Measurements from ENCODE around the gene PPL. TPM values are rescaled to one million over a fixed set of nuclear protein-coding genes. Genes with fewer than 3 reads are reported as not detected.
"Not testable (repeated sequence)": the region's sequence is repeated elsewhere in the genome, so short reads cannot be mapped to it uniquely, and the experiment has no call there.

PPL gene
- total RNA-seq, 4 donors from 2014 or later: 31.3 to 97.6 (median 59.5) TPM

DNA sequence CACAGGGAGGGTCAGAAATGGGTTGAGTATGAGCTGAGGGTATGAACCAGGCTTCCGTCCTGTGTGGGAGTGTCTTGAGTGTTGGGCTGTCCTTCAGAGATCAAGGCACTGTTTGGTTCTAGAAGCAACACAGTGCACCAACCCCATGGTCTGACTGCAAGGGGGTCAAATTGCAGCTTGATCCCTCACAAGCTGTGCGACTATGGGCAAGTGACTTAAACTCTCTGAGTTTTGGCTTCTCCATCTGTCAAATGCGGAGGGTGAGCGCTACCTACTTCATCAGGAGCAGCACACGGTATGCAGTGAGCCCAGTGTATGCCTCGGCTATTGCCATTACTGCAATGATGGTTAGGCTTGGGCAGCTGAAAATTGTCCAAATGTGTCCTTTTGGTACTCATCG lies 42.2 kb upstream of the PPL start:
- no peak for ATAC-seq (ENCODE audit: low FRiP score)
- no peak for DNase-seq (ENCODE audit: low spot score)
- TF ChIP-seq, protein P1, sequence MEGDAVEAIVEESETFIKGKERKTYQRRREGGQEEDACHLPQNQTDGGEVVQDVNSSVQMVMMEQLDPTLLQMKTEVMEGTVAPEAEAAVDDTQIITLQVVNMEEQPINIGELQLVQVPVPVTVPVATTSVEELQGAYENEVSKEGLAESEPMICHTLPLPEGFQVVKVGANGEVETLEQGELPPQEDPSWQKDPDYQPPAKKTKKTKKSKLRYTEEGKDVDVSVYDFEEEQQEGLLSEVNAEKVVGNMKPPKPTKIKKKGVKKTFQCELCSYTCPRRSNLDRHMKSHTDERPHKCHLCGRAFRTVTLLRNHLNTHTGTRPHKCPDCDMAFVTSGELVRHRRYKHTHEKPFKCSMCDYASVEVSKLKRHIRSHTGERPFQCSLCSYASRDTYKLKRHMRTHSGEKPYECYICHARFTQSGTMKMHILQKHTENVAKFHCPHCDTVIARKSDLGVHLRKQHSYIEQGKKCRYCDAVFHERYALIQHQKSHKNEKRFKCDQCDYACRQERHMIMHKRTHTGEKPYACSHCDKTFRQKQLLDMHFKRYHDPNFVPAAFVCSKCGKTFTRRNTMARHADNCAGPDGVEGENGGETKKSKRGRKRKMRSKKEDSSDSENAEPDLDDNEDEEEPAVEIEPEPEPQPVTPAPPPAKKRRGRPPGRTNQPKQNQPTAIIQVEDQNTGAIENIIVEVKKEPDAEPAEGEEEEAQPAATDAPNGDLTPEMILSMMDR (IDR thresholded peaks at IDR 0.05): no peak

DNA sequence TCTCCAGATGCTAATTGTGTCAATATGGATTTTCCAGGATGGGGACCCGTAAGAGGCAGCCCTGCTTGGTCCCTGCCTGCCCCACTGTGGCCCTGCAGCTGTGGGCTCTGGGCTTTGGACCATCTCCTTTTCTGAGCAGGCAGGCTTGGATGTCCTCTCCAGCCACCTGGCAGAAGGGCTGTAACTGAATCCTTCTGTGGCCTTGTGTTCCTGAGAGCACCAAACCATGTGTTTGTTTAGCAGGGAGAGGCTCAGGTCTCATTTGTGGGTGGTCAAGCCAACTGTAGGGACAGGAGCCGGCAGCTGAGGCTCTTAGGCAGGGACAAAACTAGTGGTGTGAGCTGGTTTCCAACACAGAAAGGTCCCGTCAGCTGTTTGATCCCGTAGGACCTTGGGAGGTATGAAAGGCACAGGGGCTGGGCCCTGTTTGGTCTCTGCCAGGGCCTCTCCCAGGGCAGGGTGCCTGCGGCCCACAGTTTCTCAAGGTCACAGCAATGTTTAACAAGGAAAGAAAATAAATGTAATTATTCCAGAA lies 39.7 kb upstream of the PPL start:
- no peak for DNase-seq (ENCODE audit: low spot score)
- TF ChIP-seq, protein P1 (IDR thresholded peaks at IDR 0.05): no peak
- ATAC-seq (ENCODE audit: low FRiP score): no peak

DNA sequence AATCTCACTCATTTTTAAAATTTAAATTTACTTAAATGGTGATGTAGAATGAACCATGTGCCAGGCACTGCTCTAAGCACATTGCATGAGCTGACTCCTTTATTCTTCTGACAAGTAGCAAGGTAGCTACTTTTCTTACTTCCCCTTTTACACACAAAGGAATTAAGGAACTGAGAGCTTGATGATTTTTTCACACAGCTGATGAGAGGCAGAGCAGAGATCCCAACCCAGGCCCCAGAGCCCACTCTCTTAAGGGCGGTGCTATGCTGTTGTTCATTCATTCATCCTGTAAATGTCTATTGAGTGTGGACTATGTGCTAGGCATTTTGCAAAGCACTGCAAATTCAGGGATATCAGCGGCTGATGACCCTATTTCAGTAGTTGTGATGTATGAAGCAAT lies 39.1 kb upstream of the PPL start:
- TF ChIP-seq, protein P1 (IDR thresholded peaks at IDR 0.05): no peak
- ATAC-seq (ENCODE audit: low FRiP score) (no peak), DNase-seq (ENCODE audit: low spot score) (no peak)

DNA sequence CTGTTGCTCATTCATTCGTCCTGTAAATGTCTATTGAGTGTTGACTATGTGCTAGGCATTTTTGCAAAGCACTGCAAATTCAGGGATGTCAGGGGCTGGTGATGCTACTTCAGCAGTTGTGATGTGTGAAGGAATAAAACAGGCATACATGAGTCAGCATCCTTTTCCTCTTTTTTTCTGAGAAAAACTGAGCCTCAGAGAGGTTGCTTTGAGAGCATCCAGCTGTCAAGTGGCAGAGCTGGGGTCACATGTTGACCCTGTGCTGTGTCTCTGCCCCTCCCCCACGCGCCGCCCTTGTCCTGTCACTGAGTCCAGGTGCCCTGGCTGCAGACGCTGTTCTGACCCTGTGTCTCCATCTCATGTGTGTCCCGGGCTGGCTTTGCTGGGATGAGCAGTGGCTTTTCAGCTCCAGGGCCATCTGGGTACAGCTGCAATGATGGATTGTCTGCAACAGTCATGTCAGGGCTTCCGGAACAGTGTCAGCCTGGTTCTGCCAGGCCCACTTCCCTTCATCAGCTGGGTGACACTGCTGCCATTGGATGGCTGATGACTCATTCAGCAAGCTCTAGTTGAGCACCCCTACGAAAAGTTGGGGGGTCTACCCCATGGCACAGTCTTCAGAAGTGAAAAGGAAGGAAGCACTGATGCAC lies 36.1 kb upstream of the PPL start:
- ATAC-seq (ENCODE audit: low FRiP score) (no peak), DNase-seq (ENCODE audit: low spot score) (no peak)
- TF ChIP-seq, protein P1 (IDR thresholded peaks at IDR 0.05): no peak

DNA sequence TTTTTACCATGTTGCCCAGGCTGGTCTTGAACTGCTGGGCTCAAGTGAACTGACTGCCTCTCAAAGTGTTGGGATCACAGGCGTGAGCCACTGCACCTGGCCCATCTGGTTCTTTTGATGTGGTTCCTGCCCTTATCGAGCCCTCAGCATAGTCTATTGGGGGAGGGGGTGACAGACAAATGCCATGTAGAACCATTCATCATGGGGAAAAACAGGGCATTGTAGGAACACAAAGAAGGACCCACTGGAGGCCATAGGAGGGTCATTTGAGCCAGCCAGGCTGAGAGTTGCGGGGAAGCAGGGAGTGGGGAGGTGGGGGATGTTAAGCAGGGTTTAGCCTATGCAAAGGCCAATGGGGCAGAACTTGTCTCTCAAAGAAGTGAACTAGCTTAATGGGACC lies 33.1 kb upstream of the PPL start:
- DNase-seq (ENCODE audit: low spot score): no peak
- TF ChIP-seq, protein P1 (IDR thresholded peaks at IDR 0.05): no peak
- ATAC-seq (ENCODE audit: low FRiP score): no peak

DNA sequence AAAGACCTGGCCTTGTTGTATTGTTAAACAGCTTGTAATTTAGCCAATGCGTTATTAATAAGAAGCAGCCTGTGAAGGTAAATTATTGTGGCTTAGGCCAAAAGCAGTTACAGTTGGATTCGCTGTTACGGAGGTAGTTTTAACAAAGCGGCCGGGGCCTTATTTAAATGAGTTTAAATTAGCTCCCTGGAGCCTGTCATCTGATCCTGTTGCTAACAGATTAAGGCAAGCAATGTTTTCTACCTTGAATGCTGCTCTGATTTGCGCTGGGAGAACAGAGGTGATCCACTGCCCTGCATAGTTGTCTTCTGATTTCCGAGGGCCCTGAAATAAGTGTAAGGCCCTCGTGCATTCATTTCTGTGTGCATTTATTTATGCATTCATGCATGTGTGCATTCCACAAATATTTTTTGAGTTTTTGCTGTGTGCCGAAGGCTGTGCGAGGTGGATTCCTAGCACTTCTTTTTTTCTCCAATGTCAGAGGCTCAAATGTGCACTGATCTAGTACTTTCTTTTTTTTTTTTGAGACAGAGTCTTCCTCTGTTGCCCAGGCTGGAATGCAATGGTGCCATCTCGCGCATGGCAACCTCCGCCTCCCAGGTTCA lies 32.0 kb upstream of the PPL start:
- TF ChIP-seq, protein P1 (IDR thresholded peaks at IDR 0.05): no peak
- ATAC-seq (ENCODE audit: low FRiP score) (no peak), DNase-seq (ENCODE audit: low spot score) (no peak)

DNA sequence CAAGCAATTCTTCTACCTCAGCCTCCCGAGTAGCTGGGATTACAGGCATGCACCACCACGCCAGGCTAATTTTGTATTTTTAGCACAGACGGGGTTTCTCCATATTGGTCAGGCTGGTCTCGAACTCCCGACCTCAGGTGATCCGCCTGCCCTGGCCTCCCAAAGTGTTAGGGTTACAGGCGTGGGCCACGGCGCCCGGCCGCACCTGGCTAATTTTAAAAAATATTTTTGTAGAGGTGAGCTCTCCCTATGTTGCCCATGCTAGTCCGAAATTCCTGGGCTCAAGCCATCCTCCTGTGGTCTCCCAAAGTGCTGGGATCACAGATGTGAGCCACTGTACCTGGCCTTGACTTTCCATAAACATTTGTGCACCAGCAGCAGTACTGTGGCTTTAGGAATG lies 31.3 kb upstream of the PPL start:
- ATAC-seq (ENCODE audit: low FRiP score); DNase-seq (ENCODE audit: low spot score): not testable (repeated sequence)
